Endothelial cell (in vitro differentiated cells): ENCODE measurements around the gene TMUB2. TPM values are rescaled to one million over a fixed set of nuclear protein-coding genes. Genes with fewer than 3 reads are reported as not detected.

Experiments used
- DNase-seq: peaks from one replicate; pipeline ENCODE4 v3.0.0; 2021; ENCODE audit warnings: low spot score
- H3K27ac Mint-ChIP-seq: one replicate; pipeline ENCODE4 v1.8.0; 2021; ENCODE audit warnings: mixed read lengths, inconsistent platforms; ENCODE audit not compliant: unreplicated experiment
- H3K27me3 Mint-ChIP-seq: one replicate; pipeline ENCODE4 v1.8.0; 2021; ENCODE audit warnings: mild to moderate bottlenecking, moderate library complexity, mixed read lengths, inconsistent platforms; ENCODE audit not compliant: unreplicated experiment
- H3K36me3 Mint-ChIP-seq: one replicate; pipeline ENCODE4 v1.8.0; 2021; ENCODE audit warnings: mild to moderate bottlenecking, low read depth, mixed read lengths, inconsistent platforms; ENCODE audit not compliant: unreplicated experiment
- H3K4me1 Mint-ChIP-seq: one replicate; pipeline ENCODE4 v1.8.0; 2021; ENCODE audit warnings: mild to moderate bottlenecking, mixed read lengths, inconsistent platforms; ENCODE audit not compliant: unreplicated experiment
- H3K4me3 Mint-ChIP-seq: one replicate; pipeline ENCODE4 v1.8.0; 2021; ENCODE audit warnings: mild to moderate bottlenecking, mixed read lengths, inconsistent platforms; ENCODE audit not compliant: unreplicated experiment
- H3K9me3 Mint-ChIP-seq: one replicate; pipeline ENCODE4 v1.8.0; 2021; ENCODE audit warnings: mixed read lengths, inconsistent platforms; ENCODE audit not compliant: unreplicated experiment
- CTCF ChIP-seq: fragments of 200-600 bp; sonication (generic); IDR thresholded peaks from one replicate; pipeline ENCODE4 v1.5.0; 2021; ENCODE audit warnings: antibody characterized with exemption; ENCODE audit not compliant: unreplicated experiment
- total RNA-seq: library from RNA; stranded (reverse); fragmentation: NEBNext Ultra II Directional; extraction: Animal tissue kit (Norgen Biotek cat#: 25700); gene quantifications from one replicate; pipeline ENCODE4 v1.2.1, GENCODE V29; 2021; ENCODE audit not compliant: unreplicated experiment

The TMUB2 gene
- total RNA-seq, 1 donor from 2014 or later = 39.2 TPM

- no peak for DNase-seq
- peaks cover 15% of the 10 kb centered on the region for H3K36me3 Mint-ChIP-seq
- no peaks in the 10 kb centered on the region for H3K9me3 Mint-ChIP-seq
- H3K4me1 Mint-ChIP-seq = peaks cover 21% of the 10 kb centered on the region
- peaks cover 5% of the 10 kb centered on the region for H3K27me3 Mint-ChIP-seq
- peak overlapping the region; percentile 99 for H3K4me3 Mint-ChIP-seq
- no peak for TF ChIP-seq CTCF
- peak overlapping the region; percentile 36 for H3K27ac Mint-ChIP-seq
Measured at GRCh38 chr17:44188576-44189403, 2.0 kb downstream of the TMUB2 start.

GRCh38 chr17:44190481-44190880 lies 3.7 kb downstream of the TMUB2 start:
- Mint-ChIP-seq H3K4me3 (peak overlapping the region; percentile 77), H3K36me3 (peaks cover 17% of the 10 kb centered on the region), H3K9me3 (no peaks in the 10 kb centered on the region)

GRCh38 chr17:44191369-44191768 lies 4.6 kb downstream of the TMUB2 start:
- H3K9me3 Mint-ChIP-seq = no peaks in the 10 kb centered on the region
- TF ChIP-seq CTCF = no peak
- H3K27ac Mint-ChIP-seq = peak overlapping the region; percentile 36
- peaks cover 26% of the 10 kb centered on the region for H3K36me3 Mint-ChIP-seq
- peaks cover 23% of the 10 kb centered on the region for H3K4me1 Mint-ChIP-seq
- peaks cover 9% of the 10 kb centered on the region for H3K27me3 Mint-ChIP-seq
- H3K4me3 Mint-ChIP-seq = peak overlapping the region; percentile 65
- no peak for DNase-seq

More at GRCh38 chr17:44190481-44190880, 3.7 kb downstream of the TMUB2 start:
- Mint-ChIP-seq H3K27ac (peak overlapping the region; percentile 59), H3K4me1 (peaks cover 20% of the 10 kb centered on the region), H3K27me3 (peaks cover 9% of the 10 kb centered on the region)
- TF ChIP-seq CTCF = no peak
- no peak for DNase-seq

- TF ChIP-seq CTCF = no peak
- Mint-ChIP-seq H3K27ac (no peak overlapping the region), H3K4me1 (peaks cover 22% of the 10 kb centered on the region), H3K4me3 (no peak overlapping the region), H3K27me3 (peaks cover 8% of the 10 kb centered on the region), H3K9me3 (no peaks in the 10 kb centered on the region), H3K36me3 (peaks cover 29% of the 10 kb centered on the region)
- DNase-seq = no peak
Measured at GRCh38 chr17:44191941-44192496, 5.2 kb downstream of the TMUB2 start.

- Mint-ChIP-seq H3K27ac (no peak overlapping the region), H3K4me3 (no peak overlapping the region), H3K36me3 (peaks cover 33% of the 10 kb centered on the region), H3K9me3 (no peaks in the 10 kb centered on the region), H3K4me1 (peaks cover 29% of the 10 kb centered on the region), H3K27me3 (peaks cover 11% of the 10 kb centered on the region)
- no peak for TF ChIP-seq CTCF
- DNase-seq = no peak
Measured at GRCh38 chr17:44192750-44193149, 6.0 kb downstream of the TMUB2 start.
